GM12878 (cell line): ENCODE measurements around the gene PEF1. TPM values are rescaled to one million over a fixed set of nuclear protein-coding genes. Genes with fewer than 3 reads are reported as not detected.

Source experiments
- ATAC-seq: fragments of 200-7000 bp; cut with Tn5 transposase; 3 replicates; pipeline ENCODE4 v1.9.1; 2020; ENCODE audit warnings: mild to moderate bottlenecking, moderate library complexity
- BruUV-seq: library from RNA; stranded (reverse); fragments of 400-500 nt; replicated peaks from 2 replicates; lab custom pipeline; 2021; lab: Mats Ljungman, UMichigan
- CTCF ChIA-PET: fragments of 300-600 bp; sonication (Branson Sonifier 250); formaldehyde crosslinking; extraction: SDS; loops from one replicate; lab custom pipeline; 2021; ENCODE audit warnings: inconsistent platforms; lab: Yijun Ruan, JAX
- POLR2A ChIA-PET: fragments of 350-600 bp; formaldehyde crosslinking; extraction: SDS; loops from one replicate; lab custom pipeline; 2021; ENCODE audit warnings: inconsistent platforms; lab: Charles Lee
- RAD21 ChIA-PET: fragments of 300-600 bp; sonication (Branson Sonifier 250); formaldehyde crosslinking; loops from one replicate; lab custom pipeline; 2023; ENCODE audit warnings: antibody characterized with exemption; ENCODE audit not compliant: unreplicated experiment; lab: Charles Lee
- SMC1A ChIA-PET: fragments of 300-600 bp; sonication (Branson Sonifier 250); formaldehyde crosslinking; loops from one replicate; lab custom pipeline; 2023; ENCODE audit not compliant: unreplicated experiment, uncharacterized antibody; lab: Charles Lee
- DNase-seq: peaks from one replicate; pipeline ENCODE4 v3.0.0-alpha.2; 2011; ENCODE audit warnings: low read depth, low spot score
- FAIRE-seq: peaks from 3 replicates; lab custom pipeline; 2011; peaks lifted over from hg19 to GRCh38; lab: Jason Lieb, UNC
- H2AFZ ChIP-seq: 2 replicates; pipeline ENCODE4 v1.6.0; 2011; ENCODE audit warnings: low read depth, low read length, control low read depth; ENCODE audit not compliant: control insufficient read depth
- H3K27ac ChIP-seq: 2 replicates; pipeline ENCODE4 v1.5.1; 2011; ENCODE audit warnings: control low read depth; ENCODE audit not compliant: control insufficient read depth, insufficient read depth
- H3K27me3 ChIP-seq, 2 experiments: replicated peaks in 1 of 2; 2 replicates each; pipeline versions ENCODE4 v1.6.0 to v1.6.1; 2011; ENCODE audit warnings: low read length in 1 of 2; ENCODE audit not compliant: control insufficient read depth in 2 of 2, insufficient read depth in 2 of 2
- H3K36me3 ChIP-seq, 2 experiments: 2 replicates each; pipeline ENCODE4 v1.5.1; 2011; ENCODE audit warnings: low read length in 1 of 2; ENCODE audit not compliant: control insufficient read depth in 2 of 2, insufficient read depth in 2 of 2
- H3K4me1 ChIP-seq: 2 replicates; pipeline ENCODE4 v1.6.1; 2011; ENCODE audit warnings: mild to moderate bottlenecking, low read length, moderate library complexity, mixed read lengths; ENCODE audit not compliant: control insufficient read depth, insufficient read depth
- H3K4me2 ChIP-seq: 2 replicates; pipeline ENCODE4 v1.6.0; 2011; ENCODE audit warnings: control low read depth; ENCODE audit not compliant: control insufficient read depth, insufficient read depth
- H3K4me3 ChIP-seq: fragments of 200-600 bp; sonication (generic); 2 replicates; pipeline ENCODE4 v1.5.1; 2016
- H3K79me2 ChIP-seq: 2 replicates; pipeline ENCODE4 v1.6.0; 2011; ENCODE audit warnings: low read length; ENCODE audit not compliant: control insufficient read depth, insufficient read depth
- H3K9ac ChIP-seq: 2 replicates; pipeline ENCODE4 v1.8.0; 2011; ENCODE audit warnings: low read length, control low read depth, mixed read lengths; ENCODE audit not compliant: control insufficient read depth, insufficient read depth
- H3K9me3 ChIP-seq: replicated peaks from 3 replicates; pipeline ENCODE4 v1.5.1; 2011; ENCODE audit warnings: mild to moderate bottlenecking, low read length; ENCODE audit not compliant: control insufficient read depth, insufficient read depth
- H4K20me1 ChIP-seq: 2 replicates; pipeline ENCODE4 v1.6.0; 2011; ENCODE audit not compliant: control insufficient read depth, insufficient read depth
- BHLHE40 ChIP-seq, 2 experiments: fragments of 450-650 bp in 1 of 2; IDR thresholded peaks; 2 replicates each; pipeline ENCODE4 v1.6.1; 2011 to 2017; ENCODE audit warnings: low read depth in 2 of 2, borderline replicate concordance in 1 of 2, improper control_type of control experiment in 1 of 2, low read length in 1 of 2, mild to moderate bottlenecking in 1 of 2
- CTCF ChIP-seq, 3 experiments: IDR thresholded peaks in 2 of 3; conservative IDR thresholded peaks in 1 of 3; 2 replicates each; pipeline ENCODE4 v1.5.1; 2011; ENCODE audit warnings: low read depth in 3 of 3, low read length in 3 of 3, mild to moderate bottlenecking in 3 of 3, control low read depth in 2 of 3, moderate library complexity in 2 of 3, inconsistent platforms in 1 of 3, mixed read lengths in 1 of 3; ENCODE audit not compliant: control insufficient read depth in 2 of 3, insufficient read depth in 1 of 3; ENCODE audit errors: extremely low read depth in 1 of 3
- ESRRA ChIP-seq: IDR thresholded peaks from 2 replicates; pipeline ENCODE4 v1.6.1; 2012; ENCODE audit warnings: mild to moderate bottlenecking, low read length, improper control_type of control experiment
- MLLT1 ChIP-seq: fragments of 450-650 bp; IDR thresholded peaks from 2 replicates; pipeline ENCODE4 v1.6.1; 2016; ENCODE audit warnings: mild to moderate bottlenecking
- PKNOX1 ChIP-seq: fragments of 450-650 bp; IDR thresholded peaks from 2 replicates; pipeline ENCODE4 v1.6.1; 2016; ENCODE audit warnings: mild to moderate bottlenecking
- RAD21 ChIP-seq: IDR thresholded peaks from 2 replicates; pipeline ENCODE4 v1.6.1; 2011; ENCODE audit warnings: mild to moderate bottlenecking, low read depth, low read length, moderate library complexity; ENCODE audit not compliant: insufficient read depth
- SMC3 ChIP-seq: IDR thresholded peaks from 2 replicates; pipeline ENCODE4 v1.6.1; 2011; ENCODE audit warnings: low read length, improper control_type of control experiment, borderline replicate concordance
- TARDBP ChIP-seq: IDR thresholded peaks from 2 replicates; pipeline ENCODE4 v1.6.1; 2016; ENCODE audit warnings: borderline replicate concordance
- YY1 ChIP-seq: IDR thresholded peaks from 2 replicates; pipeline ENCODE4 v1.6.1; 2011; ENCODE audit warnings: low read depth, mild to moderate bottlenecking, low read length
- ZBTB11 ChIP-seq: fragments of 450-650 bp; formaldehyde crosslinking; IDR thresholded peaks from 2 replicates; pipeline ENCODE4 v1.5.0; 2022; ENCODE audit warnings: mild to moderate bottlenecking, missing genetic modification characterization
- ZSCAN29 ChIP-seq: fragments of 450-650 bp; IDR thresholded peaks from 2 replicates; pipeline ENCODE4 v1.6.1; 2017; ENCODE audit warnings: mild to moderate bottlenecking, moderate library complexity
- WGBS: methylation state at CpG from one replicate; pipeline ENCODE4 v1.1.6; 2016; ENCODE audit warnings: low lambda C conversion rate; ENCODE audit not compliant: insufficient replicate concordance, insufficient coverage; ENCODE audit errors: missing lambda C conversion rate; 5-methylcytosine and 5-hydroxymethylcytosine counted together
- in situ Hi-C: fragments of 300-500 bp; cut with MboI; formaldehyde crosslinking; loops from 9 replicates; pipeline ENCODE4 v1.14.3; 2018; ENCODE audit warnings: mixed read lengths
- intact Hi-C: fragments of 100-400 bp; cut with micrococcal nuclease; formaldehyde crosslinking; loops from one replicate; pipeline ENCODE4 v1.14.2; 2022; ENCODE audit not compliant: unreplicated experiment
- polyA plus RNA-seq, 11 experiments: library from polyadenylated mRNA; depleted of rRNA in 4 of 11; unstranded in 6 of 11; stranded (reverse) in 5 of 11; fragments of >200 nt; fragmentation: Nextera tagmentation in 4 of 11; fragmentation: Illumina TruSeq in 1 of 11; extraction: Ambion mirVana in 4 of 11; extraction: Trizol in 1 of 11; gene quantifications; 1 replicate in 1 of 11; 2 replicates in 10 of 11; pipeline versions ENCODE4 v1.2.1 to v1.2.3, GENCODE V29; 2011 to 2016; ENCODE audit warnings: inconsistent platforms in 2 of 11, missing spikeins in 2 of 11, low read depth in 1 of 11
- total RNA-seq, 4 experiments: library from RNA; depleted of rRNA in 3 of 4; stranded (reverse); fragments of >200 nt in 3 of 4; fragmentation: Illumina TruSeq in 1 of 4; extraction: Trizol in 1 of 4; gene quantifications; 2 replicates each; pipeline versions ENCODE4 v1.2.1 to v1.2.3, GENCODE V29; 2013 to 2021

The PEF1 gene
- total and polyA plus RNA-seq, 10 of the 15 experiments (the other 5 are each of a cell fraction or from before 2014, with no cell fraction given) = 27.1 to 107 (median 79.0) TPM

- no TSS peak for BruUV-seq
- TF ChIP-seq ESRRA = no peak
- peak; percentile 32 to 66 (median 45) for TF ChIP-seq CTCF (IDR thresholded peaks at IDR 0.05 in 2 of 3, conservative IDR thresholded peaks at IDR 0.05 in 1 of 3; ENCODE audit: control insufficient read depth in 2 of 3, extremely low read depth in 1 of 3, insufficient read depth in 1 of 3, low read depth in 3 of 3, low read length in 3 of 3)
- 0 out of 2 replicates have a peak, but pooled peaks have one; percentile 24 for TF ChIP-seq RAD21
- no peak for TF ChIP-seq ZBTB11 (CRISPR knock-in tag)
- TF ChIP-seq YY1 = 0 out of 2 replicates have a peak, but pooled peaks have one; percentile 24
- TF ChIP-seq BHLHE40 (IDR thresholded peaks at IDR 0.05; ENCODE audit: borderline replicate concordance in 1 of 2, low read depth in 2 of 2, low read length in 1 of 2) = 0 out of 4 replicates have a peak, but pooled peaks of 1 of the 2 experiments have one; percentile 16
- no peak for TF ChIP-seq ZSCAN29
- no peak for TF ChIP-seq TARDBP
- TF ChIP-seq SMC3 = no peak
- TF ChIP-seq MLLT1 = no peak
- TF ChIP-seq PKNOX1 = no peak
- Histone ChIP-seq H2AFZ (no peak overlapping the region), H3K9me3 (no peaks in the 10 kb centered on the region), H3K79me2 (no peaks in the 10 kb centered on the region), H3K27ac (no peak overlapping the region), H3K4me1 (peaks cover 3% of the 10 kb centered on the region; the same call in 1 of the 2 replicates), H3K4me3 (no peak overlapping the region), H4K20me1 (no peaks in the 10 kb centered on the region), H3K27me3 (peaks cover 1 to 2% of the 10 kb centered on the region in 2 experiments; a peak in 3 of 4 replicates), H3K4me2 (no peak overlapping the region), H3K36me3 (no peaks in the 10 kb centered on the region), H3K9ac (no peak overlapping the region)
- 4% methylated on average over 11 of the region's 11 CpGs for WGBS
- ChIA-PET POLR2A (no interaction called here), CTCF (no interaction called here), SMC1A (no interaction called here), RAD21 (no interaction called here)
- ATAC-seq (peak; percentile 95), DNase-seq (no peak), FAIRE-seq (no peak)
- intact Hi-C loops = no loop called here
- in situ Hi-C loops = no loop called here
These were observed 39.3 kb upstream of the PEF1 start for GRCh38 chr1:31683997-31684396.
